Ovary (tissue), 9 donors: Measurements from ENCODE around the gene COMP. TPM values are rescaled to one million over a fixed set of nuclear protein-coding genes. Genes with fewer than 3 reads are reported as not detected.

ENCODE experiments used
- DNase-seq, 5 donors: peaks; one replicate each; pipeline ENCODE4 v3.0.0-alpha.2; 2019 to 2020
- H3K27ac ChIP-seq, 2 donors: fragments of 200-600 bp; one replicate each; pipeline versions ENCODE4 v1.5.1 to v1.8.0; 2019 to 2022
- H3K27me3 ChIP-seq: fragments of 200-600 bp; one replicate; pipeline ENCODE4 v1.8.0; 2022
- H3K36me3 ChIP-seq: fragments of 200-600 bp; sonication (generic); one replicate; pipeline ENCODE4 v1.5.1; 2019
- H3K4me1 ChIP-seq: one replicate; pipeline ENCODE4 v1.8.1; 2013; ENCODE audit warnings: mild to moderate bottlenecking, moderate library complexity; ENCODE audit not compliant: insufficient read depth
- H3K4me3 ChIP-seq: fragments of 200-600 bp; sonication (generic); one replicate; pipeline ENCODE4 v1.5.1; 2017
- H3K9me3 ChIP-seq, 2 donors: fragments of 200-600 bp in 1 of 2; sonication (generic) in 1 of 2; one replicate each; pipeline versions ENCODE4 v1.5.1 to v1.8.1; 2013 to 2019; ENCODE audit warnings: mild to moderate bottlenecking in 1 of 2, moderate library complexity in 1 of 2
- CTCF ChIP-seq, 3 donors: fragments of 450-650 bp in 2 of 3; fragments of 200-600 bp in 1 of 3; IDR thresholded peaks; one replicate each; pipeline versions ENCODE4 v1.5.1 to v1.8.0; 2016 to 2022; ENCODE audit warnings: antibody characterized with exemption in 3 of 3, mild to moderate bottlenecking in 1 of 3
- EP300 ChIP-seq: sonication (generic); formaldehyde crosslinking; IDR thresholded peaks from one replicate; pipeline ENCODE4 v1.6.1; 2017; ENCODE audit warnings: antibody characterized with exemption
- POLR2A ChIP-seq: fragments of 450-650 bp; IDR thresholded peaks from one replicate; pipeline ENCODE4 v1.6.1; 2017; ENCODE audit warnings: antibody characterized with exemption, mild to moderate bottlenecking, moderate library complexity
- whole genome bisulfite sequencing, 3 donors: extraction: QIAGEN DNeasy Blood & Tissue Kit in 1 of 3; methylation state at CpG; one replicate each; pipeline versions ENCODE4 v1.1.5 to v1.1.7; 2013 to 2017; 5-methylcytosine and 5-hydroxymethylcytosine counted together
- intact Hi-C, 4 donors: fragments of 100-400 bp; cut with DNase I; formaldehyde crosslinking; loops; one replicate each; pipeline versions ENCODE4 v1.11.0 to v1.15.1; 2022 to 2023
- polyA plus RNA-seq, 2 donors: library from polyadenylated mRNA; stranded (reverse); fragments of 200-250 nt in 1 of 2; fragments of 350-450 nt in 1 of 2; fragmentation: Illumina TruSeq in 1 of 2; extraction: RNeasy Lipid Tissue Mini Kit (QIAGEN cat#74804) in 1 of 2; gene quantifications; one replicate each; pipeline ENCODE4 v1.2.3, GENCODE V29; 2013 to 2014
- total RNA-seq, 7 donors: library from RNA; depleted of rRNA in 2 of 7; stranded (reverse); fragments of >200 nt in 2 of 7; fragmentation: NEBNext Ultra II Directional in 3 of 7; extraction: Animal tissue kit (Norgen Biotek cat#: 25700) in 3 of 7; gene quantifications; one replicate each; pipeline versions ENCODE4 v1.1.0 to v1.2.4, GENCODE V29; 2016 to 2023
- donor health status: DM: no; HTN: no; CAD: no; lungs with moderate emphysema.
- donor health status: DM: no; HTN: no; CAD: no.
- donor health status: Bipolar disorder and iron deficiency.
- donor health status: DM: yes; HTN: yes; CAD: no.
- donor health status: DM: no; HTN: no; CAD: no.
- donor health status: DM: yes; HTN: yes; CAD: no.

COMP gene
- total and polyA plus RNA-seq, 9 donors: 0.08 to 0.92 (median 0.40) TPM; not detected in 3

GRCh38 chr19:18760440-18761383, 30.4 kb downstream of the COMP start:
- TF ChIP-seq CTCF (IDR thresholded peaks at IDR 0.05) (no peak), EP300 (no peak), POLR2A (no peak)
- H3K9me3 ChIP-seq: no peaks in the 10 kb centered on the region
- H3K27ac ChIP-seq: no peak overlapping the region
- intact Hi-C loops: no loop called here
- H3K27me3 ChIP-seq: no peaks in the 10 kb centered on the region
- H3K4me1 ChIP-seq: peaks cover 8% of the 10 kb centered on the region
- no peak for DNase-seq
- no peak overlapping the region for H3K4me3 ChIP-seq
- whole genome bisulfite sequencing, 3 donors: 89 to 91% (median 90%) methylated on average over 27 of the region's 27 CpGs
- H3K36me3 ChIP-seq: no peaks in the 10 kb centered on the region

DNA sequence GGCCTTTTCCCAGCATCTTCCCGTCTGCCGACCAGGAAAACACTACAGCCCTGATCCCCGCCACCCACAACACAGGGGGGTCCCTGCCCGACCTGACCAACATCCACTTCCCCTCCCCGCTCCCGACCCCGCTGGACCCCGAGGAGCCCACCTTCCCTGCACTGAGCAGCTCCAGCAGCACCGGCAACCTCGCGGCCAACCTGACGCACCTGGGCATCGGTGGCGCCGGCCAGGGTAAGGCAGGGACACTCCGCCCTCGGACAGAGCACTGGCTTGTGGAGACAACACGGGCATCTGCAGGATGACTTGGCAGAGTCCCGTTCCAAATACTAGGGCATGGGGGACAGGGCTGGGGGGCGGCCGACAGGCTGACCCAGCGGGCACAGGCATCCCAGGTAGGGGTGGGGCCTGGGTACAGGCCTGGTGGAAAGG, 31.1 kb downstream of the COMP start:
- no peaks in the 10 kb centered on the region for H3K9me3 ChIP-seq
- H3K27me3 ChIP-seq: no peaks in the 10 kb centered on the region
- intact Hi-C loops: no loop called here
- H3K4me3 ChIP-seq: no peak overlapping the region
- 90 to 93% (median 92%) methylated on average over 22 of the region's 22 CpGs for WGBS, 3 donors
- TF ChIP-seq POLR2A (no peak), CTCF (IDR thresholded peaks at IDR 0.05) (no peak)
- DNase-seq: no peak
- no peak overlapping the region for H3K27ac ChIP-seq
- no peaks in the 10 kb centered on the region for H3K36me3 ChIP-seq
- peaks cover 8% of the 10 kb centered on the region for H3K4me1 ChIP-seq

DNA sequence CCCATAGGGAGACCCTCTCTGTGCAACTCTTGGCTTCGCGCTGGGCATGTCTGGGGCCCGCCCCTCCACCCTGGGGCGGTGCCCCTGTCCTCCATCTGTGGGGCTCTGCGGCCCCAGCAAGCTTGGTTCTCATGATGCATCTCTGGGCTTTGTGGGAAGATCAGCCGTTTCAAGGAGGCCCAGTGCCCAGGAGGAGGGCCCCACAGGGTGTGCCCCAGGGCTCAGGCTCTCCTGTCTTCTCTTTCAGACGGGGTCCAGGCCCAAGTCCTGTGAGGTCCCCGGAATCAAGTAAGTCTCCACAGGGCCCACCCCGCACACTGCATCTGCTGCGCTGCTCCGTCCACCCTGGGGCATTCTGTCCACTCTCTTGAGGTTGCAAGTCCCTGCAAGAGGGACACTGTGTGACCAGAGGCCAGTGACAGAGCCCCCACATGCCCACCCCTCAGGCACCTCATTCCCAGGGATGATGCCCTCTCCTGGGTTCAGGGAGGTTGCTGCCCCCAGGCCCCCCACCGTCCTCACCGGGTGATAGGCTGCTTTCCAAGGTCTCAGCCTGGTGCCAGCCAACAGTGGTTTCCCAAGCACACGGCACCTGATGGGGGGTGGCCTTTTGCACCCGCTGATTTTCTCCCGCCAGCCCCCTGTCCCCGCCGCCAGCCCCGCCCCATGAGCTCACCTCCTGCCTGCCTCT, 31.7 kb downstream of the COMP start:
- DNase-seq: no peak
- Histone ChIP-seq H3K9me3 (no peaks in the 10 kb centered on the region), H3K4me3 (no peak overlapping the region), H3K4me1 (peaks cover 8% of the 10 kb centered on the region), H3K27me3 (no peaks in the 10 kb centered on the region), H3K27ac (no peak overlapping the region), H3K36me3 (no peaks in the 10 kb centered on the region)
- no peak for TF ChIP-seq CTCF (IDR thresholded peaks at IDR 0.05)
- no peak for TF ChIP-seq EP300
- TF ChIP-seq POLR2A: no peak
- WGBS, 3 donors: 86 to 91% (median 88%) methylated on average over 19 of the region's 19 CpGs
- intact Hi-C loops: no loop called here

- TF ChIP-seq POLR2A (no peak), EP300 (no peak), CTCF (IDR thresholded peaks at IDR 0.05) (no peak)
- Histone ChIP-seq H3K4me3 (no peak overlapping the region), H3K36me3 (no peaks in the 10 kb centered on the region), H3K4me1 (peaks cover 1% of the 10 kb centered on the region), H3K9me3 (no peaks in the 10 kb centered on the region), H3K27ac (no peak overlapping the region), H3K27me3 (no peaks in the 10 kb centered on the region)
- WGBS, 3 donors: 92 to 94% (median 92%) methylated on average over 16 of the region's 16 CpGs
- no peak for DNase-seq
- intact Hi-C loops: no loop called here
Observed at GRCh38 chr19:18756896-18757295, 34.2 kb downstream of the COMP start.
